NCI-H1930 (cell line): ENCODE results near the gene BAIAP2.

Experiments used
- DNase-seq, 2 experiments: peaks; one replicate each; lab custom pipeline; 2025; lab: John Stamatoyannopoulos, UW

BAIAP2 gene

GRCh38 chr17:81037026-81037797 is 2.3 kb downstream of the BAIAP2 start:
- DNase-seq = no peak

- DNase-seq = no peak
These were observed 3.1 kb downstream of the BAIAP2 start for GRCh38 chr17:81037798-81038733.

- no peak for DNase-seq
These were observed 4.1 kb downstream of the BAIAP2 start for GRCh38 chr17:81039096-81039495.

GRCh38 chr17:81039854-81040758 is 5.2 kb downstream of the BAIAP2 start:
- DNase-seq = no peak

GRCh38 chr17:81040791-81041337 is 5.9 kb downstream of the BAIAP2 start:
- no peak for DNase-seq

GRCh38 chr17:81042606-81043005 is 7.7 kb downstream of the BAIAP2 start:
- DNase-seq = no peak

- DNase-seq = no peak
These were observed 8.4 kb downstream of the BAIAP2 start for GRCh38 chr17:81043319-81043724.

- DNase-seq = no peak
These were observed 8.9 kb downstream of the BAIAP2 start for GRCh38 chr17:81043725-81044427.

- no peak for DNase-seq
These were observed 9.4 kb downstream of the BAIAP2 start for GRCh38 chr17:81044428-81044763.

GRCh38 chr17:81044764-81045589 is 10.0 kb downstream of the BAIAP2 start:
- DNase-seq = no peak

GRCh38 chr17:81045590-81046095 is 10.7 kb downstream of the BAIAP2 start:
- no peak for DNase-seq

GRCh38 chr17:81046132-81046769 is 11.3 kb downstream of the BAIAP2 start:
- DNase-seq = no peak

- no peak for DNase-seq
These were observed 11.9 kb downstream of the BAIAP2 start for GRCh38 chr17:81046770-81047359.

- no peak for DNase-seq
These were observed 13.9 kb downstream of the BAIAP2 start for GRCh38 chr17:81048827-81049371.

GRCh38 chr17:81049372-81049911 is 14.5 kb downstream of the BAIAP2 start:
- no peak for DNase-seq

GRCh38 chr17:81049973-81050551 is 15.1 kb downstream of the BAIAP2 start:
- DNase-seq = no peak

- DNase-seq = no peak
These were observed 16.0 kb downstream of the BAIAP2 start for GRCh38 chr17:81050645-81051625.
